NCI-H2227 treated with DMSO at 0.1 percent for 48 hours (cell line): ENCODE data around the gene STYX.

Source experiments
- DNase-seq: peaks from one replicate; lab custom pipeline; 2025; lab: John Stamatoyannopoulos, UW

The STYX gene

DNA sequence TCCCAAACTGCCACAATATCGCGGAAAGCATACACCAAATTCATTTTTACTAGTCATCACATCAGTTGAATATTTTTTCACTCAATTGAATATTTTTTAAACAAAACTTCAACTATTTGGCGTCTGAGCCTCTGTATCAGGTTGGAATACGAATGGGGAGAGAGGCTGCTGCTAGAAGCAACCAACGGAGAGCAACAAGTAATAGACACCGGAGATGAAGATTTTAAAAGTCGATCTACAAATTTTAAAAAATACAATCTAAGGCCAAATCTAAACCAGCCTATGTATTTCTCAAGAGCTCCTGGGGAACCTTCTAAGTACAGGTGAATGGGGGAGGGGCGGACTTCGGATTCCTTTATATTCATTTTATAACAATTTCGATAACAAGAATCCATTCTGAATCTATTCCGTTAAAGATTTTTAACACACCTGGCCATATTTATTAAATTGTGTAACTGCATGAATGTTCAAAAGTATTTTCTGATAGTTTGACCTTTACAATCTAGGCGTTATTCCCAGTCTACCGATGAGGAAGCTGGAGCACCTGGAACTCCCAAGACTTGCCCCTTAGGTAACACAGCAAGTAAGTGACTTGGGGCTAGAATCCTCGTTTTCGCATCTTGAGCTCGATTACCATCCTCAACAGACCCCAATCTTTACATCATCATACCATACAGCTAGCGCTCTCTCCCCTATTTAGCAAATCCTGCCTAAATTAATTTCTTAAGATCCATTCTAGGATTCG is 60.2 kb downstream of the STYX start:
- DNase-seq: no peak

DNA sequence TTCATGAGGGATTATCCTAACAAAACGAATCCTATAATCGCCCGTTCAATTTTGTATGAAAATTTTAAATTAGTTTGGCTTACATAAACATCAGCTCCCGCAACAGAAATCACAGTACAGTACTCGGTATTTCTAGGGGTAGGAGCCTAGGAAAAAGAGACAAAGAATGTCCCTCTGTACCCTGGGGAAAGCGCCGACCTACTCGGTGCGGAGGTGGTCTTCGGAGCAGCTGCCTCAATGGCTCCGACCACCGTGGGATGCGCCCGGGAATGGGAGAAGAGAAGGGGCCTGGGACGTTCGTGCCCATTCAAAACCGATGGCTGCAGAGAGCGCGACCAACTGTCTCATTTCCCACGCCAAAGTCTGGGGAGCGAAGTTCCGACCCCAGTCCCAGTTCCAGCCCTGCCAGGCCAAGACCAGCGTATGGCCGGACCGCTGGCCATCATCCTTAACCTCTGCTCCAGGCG is 60.8 kb downstream of the STYX start:
- peak; percentile 58 for DNase-seq

DNA sequence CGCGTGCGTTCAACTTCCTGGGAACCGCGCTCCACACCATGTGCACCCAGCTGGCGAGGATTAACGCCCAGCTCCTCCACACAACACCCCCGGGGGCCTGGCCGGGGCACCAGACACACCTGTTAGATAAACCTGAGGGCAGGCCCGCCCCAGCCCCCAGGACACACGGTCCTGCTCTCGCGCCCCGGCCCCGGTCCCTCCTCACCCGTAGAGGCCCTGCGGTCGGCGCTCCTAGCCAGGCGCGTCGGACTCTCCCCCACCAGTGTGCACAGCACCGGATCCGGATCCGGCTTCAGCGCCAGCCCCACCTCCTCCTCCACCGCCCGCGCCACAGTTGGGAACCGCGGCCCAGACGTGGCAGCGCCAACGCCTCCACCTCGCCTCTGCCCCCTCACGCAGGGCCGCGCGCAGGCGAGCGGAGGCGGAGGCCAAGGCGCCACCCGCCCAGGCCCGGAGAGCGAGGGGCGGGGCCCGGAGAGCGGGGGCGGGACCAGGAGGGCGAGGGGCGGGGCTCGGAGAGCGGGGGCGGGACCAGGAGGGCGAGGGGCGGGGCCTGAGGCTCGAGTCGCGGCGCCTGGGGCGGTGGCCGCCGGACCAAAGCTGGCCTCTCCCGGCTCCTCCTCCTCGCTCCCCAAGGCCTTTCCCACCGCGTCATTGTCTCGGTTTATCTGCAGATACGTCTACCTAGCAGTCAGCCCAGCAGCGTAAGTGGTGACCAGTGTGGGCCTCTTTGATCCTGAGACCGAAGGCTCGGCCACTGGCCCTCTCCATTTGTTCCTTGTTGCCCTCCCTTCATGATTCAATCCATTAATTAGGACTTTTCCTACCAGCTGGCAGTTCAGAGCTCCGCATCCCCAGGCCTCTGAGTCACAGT is 61.5 kb downstream of the STYX start, which contains the start of gene GNPNAT1:
GNPNAT1 (minus strand) TSS at position 385 of the 874 bp plus-strand sequence. CDS start 6,957 bp downstream, outside the sequence.
- DNase-seq: peak; percentile 91

DNA sequence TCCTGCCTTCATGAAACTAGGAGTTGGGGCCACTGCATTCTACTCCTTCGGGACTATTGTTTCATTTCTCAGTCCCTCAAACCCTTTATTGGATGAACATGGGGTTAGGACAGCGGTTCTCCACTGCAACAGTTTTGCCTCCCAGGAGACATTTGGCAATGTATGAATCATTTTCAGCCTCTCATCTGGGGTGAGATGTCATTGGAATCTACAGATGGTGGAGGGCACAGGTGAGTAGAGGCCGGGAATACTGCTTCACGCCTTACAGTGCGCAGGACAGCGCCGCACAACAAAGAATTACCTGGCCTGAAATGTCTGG is 62.1 kb downstream of the STYX start:
- DNase-seq: peak; percentile 76

DNA sequence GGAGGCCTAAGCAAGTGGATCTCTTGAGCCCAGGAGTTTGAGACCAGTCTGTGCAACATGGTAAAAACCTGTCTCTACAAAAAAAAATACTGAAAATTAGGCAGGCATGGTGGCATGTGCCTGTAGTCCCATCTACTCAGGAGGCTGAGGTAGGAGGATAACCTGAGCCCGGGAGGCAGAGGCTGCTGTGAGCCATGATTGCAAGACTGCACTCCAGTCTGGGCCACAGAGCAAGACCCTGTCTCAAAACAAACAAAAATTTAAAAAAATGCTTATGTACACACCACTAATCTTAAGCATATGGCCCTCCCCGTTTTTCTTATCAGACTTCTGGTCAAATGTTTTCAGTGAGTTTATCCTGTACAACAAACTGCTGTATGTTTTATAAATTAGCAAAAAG is 63.1 kb downstream of the STYX start:
- DNase-seq: no peak

DNA sequence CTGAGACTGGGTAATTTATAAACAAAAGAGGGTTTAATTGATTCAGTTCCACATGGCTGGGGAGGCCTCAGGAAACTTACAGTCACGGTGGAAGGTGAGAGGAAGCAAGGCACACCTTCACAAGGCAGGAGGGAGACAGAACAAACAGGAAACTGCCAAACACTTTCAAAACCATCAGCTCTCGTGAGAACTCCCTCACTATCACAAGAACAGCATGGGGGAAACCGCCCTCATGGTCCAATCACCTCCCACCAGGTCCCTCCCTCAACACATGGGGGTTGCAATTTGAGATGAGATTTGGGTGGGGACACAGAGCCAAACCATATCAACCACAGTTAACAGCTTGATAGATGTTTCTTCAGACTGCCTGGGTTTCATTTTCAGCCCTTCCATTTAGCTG is 67.7 kb downstream of the STYX start:
- no peak for DNase-seq

DNA sequence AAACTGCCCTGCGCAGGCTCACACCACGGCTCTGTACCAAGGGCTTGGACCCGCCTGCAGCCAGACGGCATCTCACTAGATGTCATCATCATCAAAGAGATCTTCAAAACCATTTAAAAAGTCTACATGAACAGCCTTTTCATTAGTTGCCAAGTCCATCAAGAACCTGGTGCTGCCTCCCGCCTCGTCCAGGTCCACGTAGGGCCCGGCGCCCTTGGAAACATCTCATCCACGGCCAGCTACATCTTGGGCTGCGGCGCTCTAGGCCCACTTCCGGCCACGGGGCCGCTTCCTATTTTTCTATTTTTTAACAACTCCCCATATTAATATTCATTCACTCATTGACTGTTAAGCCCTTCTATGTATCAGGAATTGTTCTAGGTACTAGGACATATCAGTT is 68.9 kb downstream of the STYX start:
- no peak for DNase-seq

DNA sequence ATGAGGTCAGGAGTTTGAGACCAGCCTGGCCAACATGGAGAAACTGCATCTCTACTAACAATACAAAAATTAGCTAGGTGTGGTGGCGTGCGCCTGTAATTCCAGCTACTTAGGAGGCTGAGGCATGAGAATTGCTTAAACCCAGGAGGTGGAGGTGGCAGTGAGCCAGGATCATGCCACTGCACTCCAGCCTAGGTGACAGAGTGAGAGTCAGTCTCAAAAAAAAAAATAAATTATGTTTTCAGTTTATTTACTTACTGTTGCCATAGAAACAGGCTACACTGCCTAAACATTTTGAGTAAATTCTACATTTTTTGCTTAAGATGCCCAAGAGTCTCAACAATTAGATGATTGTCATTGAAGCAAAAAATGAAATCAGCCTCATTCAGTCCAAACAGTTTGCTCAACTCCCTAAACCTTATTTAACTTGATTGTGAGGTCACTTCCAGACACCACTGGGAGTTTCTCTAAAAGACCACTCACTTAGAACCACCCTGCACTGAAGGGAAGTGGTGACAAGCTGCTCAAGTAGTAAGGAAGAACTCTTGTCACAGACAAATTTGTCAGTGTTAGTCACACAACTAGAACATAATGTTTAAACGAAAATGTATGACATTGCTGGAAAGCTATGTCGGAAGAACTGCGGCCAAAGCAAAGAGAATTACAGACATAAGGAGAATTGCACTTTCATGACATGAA is 71.2 kb downstream of the STYX start:
- no peak for DNase-seq

DNA sequence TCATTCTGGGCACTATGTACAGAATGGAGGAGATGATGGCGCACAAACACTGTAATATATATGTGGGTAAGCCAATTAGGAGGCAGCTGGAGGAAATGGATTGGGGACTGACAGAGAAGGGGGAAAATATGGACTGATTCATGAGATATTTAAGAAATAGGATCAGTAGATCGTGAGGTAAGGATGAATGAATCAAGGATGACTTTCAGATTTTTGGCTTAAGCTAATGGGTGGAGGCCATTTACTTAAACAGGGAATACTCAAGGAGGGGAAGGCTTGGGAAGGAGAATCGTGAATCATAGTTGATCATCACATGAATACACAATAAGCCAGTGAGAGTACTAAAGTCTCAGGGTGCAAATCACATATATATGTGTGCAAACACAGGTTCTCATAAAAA is 72.6 kb downstream of the STYX start:
- no peak for DNase-seq

DNA sequence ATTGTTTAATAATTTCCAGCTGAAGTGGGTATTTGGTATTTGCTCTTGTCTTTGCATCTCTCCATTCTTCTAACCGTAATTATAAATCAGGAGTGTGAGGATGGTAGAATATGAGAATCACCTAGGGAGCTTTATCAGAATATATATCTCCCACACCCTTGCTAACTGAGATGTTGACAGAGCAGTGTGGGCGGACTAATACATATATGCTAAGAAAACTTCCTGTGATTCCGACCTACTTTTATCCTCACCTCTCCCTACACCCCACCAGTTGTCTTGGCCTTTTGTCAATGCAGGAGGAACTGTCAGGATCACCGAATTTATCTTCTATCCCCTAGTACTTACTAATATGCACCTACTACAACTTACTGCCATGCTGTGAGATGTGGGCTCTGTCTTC is 76.1 kb downstream of the STYX start:
- no peak for DNase-seq

DNA sequence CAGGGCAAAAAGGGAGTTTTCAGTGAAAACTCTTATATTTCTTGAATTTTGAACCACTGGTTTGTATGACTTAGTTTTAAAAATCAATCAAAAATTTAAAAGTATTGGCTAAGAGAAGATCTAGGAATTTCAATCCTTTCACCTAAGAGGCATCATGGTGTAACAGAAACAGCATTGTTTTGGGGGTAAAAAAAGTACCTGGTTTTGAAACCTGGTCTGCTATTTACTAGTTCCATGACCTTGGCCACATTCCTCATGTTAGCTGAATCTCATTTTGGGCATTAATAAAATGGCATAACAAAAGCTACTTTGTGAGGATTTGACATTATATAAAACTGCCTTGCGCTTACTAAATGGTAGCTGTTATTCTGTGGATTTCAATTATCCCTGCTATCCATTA is 78.1 kb downstream of the STYX start:
- DNase-seq: no peak

DNA sequence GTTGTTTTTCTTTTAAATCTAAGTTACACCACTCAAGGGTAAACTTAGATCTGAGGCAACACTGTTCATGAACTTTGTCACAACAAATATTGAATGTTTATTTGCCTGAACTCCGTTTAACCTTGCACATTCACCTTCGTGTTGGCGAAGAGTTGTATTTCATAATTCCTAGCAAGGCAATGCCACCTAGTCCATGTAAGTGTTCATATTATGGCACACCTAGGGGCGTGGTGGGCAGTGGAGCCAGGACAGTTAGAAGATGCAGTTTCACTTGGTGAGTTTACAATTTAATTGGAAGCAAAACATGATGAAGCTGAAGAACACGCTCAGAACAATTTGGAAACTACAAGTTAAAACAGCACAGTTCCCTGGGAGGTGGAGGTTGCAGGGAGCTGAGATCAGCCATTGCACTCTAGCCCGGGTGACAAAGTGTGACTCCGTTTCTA is 91.9 kb downstream of the STYX start:
- DNase-seq: no peak

DNA sequence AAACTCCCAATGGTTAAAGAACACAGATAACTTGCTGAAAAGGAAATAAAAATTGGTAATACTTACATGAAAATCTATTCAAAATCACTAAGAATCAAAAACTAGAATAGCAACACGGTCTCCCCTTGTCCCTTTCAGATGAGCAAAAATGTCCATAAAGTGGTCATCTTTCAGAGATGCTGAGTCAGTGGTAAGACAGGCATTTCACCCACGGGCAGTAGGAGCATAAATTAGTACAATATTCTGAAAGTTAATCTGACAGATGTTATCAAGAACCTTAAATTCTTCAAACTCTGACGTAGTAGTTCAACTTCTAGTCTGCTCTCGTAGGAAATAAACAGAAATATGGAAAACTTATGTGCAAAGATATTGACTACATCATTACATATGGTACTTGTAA is 94.5 kb downstream of the STYX start:
- DNase-seq: no peak
